Hematopoietic multipotent progenitor cell treated with erythropoietin and hydrocortisone succinate and interleukin-3 and kit ligand, for 8 days (in vitro differentiated cells): Measurements from ENCODE around the gene NUP188.
A peak's percentile ranks its signal among the peaks of the same experiment; 100 is the strongest.
"Not testable (repeated sequence)": the region's sequence is repeated elsewhere in the genome, so short reads cannot be mapped to it uniquely, and the experiment has no call there.

Experiments
- DNase-seq: peaks from one replicate; pipeline ENCODE4 v3.0.0-alpha.2; 2015

Gene NUP188

GRCh38 chr9:128944966-128945365, 2.5 kb upstream of the NUP188 start:
- not testable (repeated sequence) for DNase-seq

DNA sequence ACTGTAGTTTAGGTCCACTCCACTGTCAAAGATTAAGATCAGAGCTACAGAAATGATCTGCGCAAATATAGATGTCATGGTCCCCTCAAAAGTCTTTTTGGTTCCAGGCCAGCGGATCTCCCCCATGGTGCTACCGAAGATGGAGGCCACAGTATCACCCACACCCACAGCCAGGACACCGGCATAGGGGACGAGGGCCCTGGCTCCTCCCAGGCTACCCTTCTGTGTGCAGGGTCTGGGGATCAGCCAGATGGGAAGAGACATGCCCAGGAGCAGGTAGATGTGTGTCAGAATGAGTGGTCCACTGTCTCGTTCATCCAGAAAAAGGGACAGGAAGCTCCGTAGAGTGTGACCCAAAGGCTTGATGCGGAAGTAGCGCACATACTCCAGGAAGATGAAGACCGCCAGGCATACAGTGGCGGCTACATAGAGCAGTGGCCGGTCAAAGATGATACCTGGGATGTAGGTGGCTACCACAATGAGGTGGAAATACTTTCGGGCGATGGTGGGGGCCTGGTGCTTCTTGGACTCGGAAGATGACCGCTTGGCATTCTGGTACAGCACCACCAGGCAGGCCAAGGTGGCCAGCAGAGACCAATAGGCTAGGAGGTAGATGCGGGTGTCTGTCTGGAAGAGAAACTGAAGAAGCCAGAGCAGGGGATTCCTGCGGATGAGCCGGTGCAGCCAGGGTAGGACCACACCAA, 1.5 kb upstream of the NUP188 start:
- no peak for DNase-seq

DNA sequence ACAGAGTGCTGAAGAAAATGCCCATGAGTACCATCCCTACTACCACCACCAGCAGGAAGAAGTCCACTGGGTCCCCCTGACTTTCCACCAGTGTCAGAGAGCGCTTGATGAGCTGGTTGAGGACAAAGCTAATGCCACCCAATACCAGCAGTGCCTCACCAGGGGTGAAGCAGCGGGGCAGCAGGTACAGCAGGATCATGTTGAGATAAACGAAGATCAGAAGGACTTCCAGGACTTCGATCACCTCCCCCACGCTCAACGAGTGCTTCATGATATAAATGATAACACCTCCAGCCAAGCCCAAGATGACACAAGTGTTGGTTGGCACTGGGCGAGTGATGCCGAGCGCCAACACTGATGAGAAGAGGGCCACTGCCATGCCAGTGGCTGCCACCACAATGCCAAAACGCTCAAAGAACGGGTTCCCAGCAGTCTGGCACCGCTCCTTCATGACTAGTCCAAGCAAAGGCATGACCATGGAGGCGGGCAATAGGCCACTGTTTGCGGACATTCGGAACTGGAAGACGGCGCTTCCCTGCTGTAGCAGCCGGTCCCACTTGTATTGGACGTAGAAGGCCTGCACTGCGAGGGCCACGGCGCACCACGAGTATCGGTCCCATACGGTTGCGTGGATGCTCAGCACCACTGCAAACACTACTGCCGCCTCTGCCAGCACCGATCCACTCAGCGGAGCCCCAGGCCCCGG, 775 bp upstream of the NUP188 start:
- peak; percentile 48 for DNase-seq

- no peak for DNase-seq
Measured at GRCh38 chr9:128947277-128947526, 297 bp upstream of the NUP188 start.

GRCh38 chr9:128961403-128961802, 13.9 kb downstream of the NUP188 start:
- not testable (repeated sequence) for DNase-seq

GRCh38 chr9:128969491-128969890, 22.0 kb downstream of the NUP188 start:
- no peak for DNase-seq

GRCh38 chr9:128972956-128973355, 25.5 kb downstream of the NUP188 start:
- DNase-seq, result no peak

DNA sequence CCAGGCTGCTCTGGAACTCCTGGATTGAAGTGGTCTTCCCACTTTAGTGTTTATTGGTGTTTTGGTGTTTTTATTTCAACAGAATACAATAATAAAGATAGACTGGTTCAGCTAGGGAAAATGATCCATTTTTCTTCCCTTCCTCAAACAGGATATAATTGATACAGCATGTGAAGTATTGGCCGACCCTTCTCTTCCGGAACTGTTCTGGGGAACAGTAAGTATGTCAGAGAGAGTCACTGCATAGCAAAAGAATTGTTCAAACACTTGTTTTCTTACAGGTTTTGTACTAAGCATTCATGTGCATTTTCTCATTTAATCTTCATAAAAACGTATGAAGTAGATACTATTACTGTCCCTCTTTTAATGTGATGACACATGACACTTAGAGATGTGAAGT, 31.6 kb downstream of the NUP188 start:
- no peak for DNase-seq

DNA sequence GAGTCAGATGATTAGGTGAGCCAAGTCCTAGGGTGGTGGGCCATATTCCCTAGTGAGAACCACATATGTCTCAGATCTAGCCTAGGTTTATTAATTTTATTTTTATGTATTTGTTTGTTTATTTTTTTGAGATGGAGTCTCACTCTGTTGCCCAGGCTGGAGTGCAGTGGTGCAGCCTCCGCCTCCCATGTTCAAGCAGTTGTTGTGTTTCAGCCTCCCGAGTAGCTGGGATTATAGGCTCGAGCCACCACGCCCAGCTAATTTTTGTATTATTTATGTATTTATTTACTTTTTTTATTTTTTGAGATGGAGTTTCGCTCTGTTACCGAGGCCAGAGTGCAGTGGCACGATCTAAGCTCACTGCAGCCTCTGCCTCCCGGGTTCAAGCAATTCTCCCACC, 36.0 kb downstream of the NUP188 start:
- no peak for DNase-seq

DNA sequence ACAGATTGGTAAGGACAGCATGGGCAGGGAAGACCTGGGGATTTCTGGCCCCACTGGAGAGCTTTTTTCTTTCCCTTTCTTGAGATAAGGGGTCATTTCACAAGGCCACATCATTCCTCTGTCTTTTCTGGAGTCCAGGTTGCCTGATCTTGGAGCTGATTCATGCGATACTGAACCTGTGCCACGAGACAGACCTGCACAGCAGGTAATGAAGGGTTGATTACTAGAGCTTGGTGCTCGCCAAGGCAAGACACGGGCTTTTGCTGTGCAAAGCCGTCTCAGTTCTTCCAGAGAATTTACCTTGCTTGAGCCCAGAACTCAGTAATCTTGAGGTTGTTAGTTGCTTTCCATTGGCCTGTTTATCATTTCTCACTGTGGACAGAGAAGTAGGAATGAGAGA, 39.2 kb downstream of the NUP188 start:
- no peak for DNase-seq

DNA sequence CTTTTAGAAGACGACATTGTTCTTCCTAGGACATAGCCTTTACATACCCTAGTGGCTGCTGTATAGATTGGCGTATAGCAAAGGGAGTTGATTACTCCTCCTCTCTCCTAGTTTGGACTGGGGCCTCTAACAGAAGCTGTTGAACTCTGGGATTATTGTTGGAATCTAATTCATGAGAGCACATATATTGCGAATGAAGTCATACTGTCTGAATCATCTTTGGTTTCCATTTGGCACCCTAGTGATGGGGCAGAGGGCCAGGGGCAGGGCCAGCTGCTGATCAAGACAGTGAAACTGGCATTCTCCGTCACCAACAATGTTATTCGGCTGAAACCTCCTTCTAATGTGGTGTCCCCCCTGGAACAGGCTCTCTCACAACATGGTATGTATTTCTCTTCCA, 40.3 kb downstream of the NUP188 start:
- DNase-seq, result no peak

DNA sequence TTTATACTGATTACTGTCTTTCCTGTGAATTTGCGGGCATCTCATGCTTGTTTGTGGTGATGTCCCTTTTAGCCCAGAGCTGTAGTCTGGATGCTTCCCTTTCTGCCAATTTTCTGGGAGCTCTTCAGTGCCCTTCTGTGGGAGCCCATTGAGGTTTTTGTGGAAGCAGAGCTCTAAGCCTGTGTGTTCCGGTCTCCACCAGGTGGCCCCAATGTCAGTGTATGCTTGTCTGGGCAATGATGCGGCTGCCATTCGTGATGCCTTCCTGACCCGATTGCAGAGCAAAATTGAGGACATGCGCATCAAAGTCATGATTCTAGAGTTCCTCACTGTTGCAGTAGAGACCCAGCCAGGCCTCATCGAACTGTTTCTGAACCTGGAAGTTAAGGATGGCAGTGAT, 45.5 kb downstream of the NUP188 start:
- peak; percentile 31 for DNase-seq

GRCh38 chr9:128995791-128996190, 48.3 kb downstream of the NUP188 start:
- DNase-seq, result no peak

- no peak for DNase-seq
Measured at GRCh38 chr9:128998462-128998861, 51.0 kb downstream of the NUP188 start.

DNA sequence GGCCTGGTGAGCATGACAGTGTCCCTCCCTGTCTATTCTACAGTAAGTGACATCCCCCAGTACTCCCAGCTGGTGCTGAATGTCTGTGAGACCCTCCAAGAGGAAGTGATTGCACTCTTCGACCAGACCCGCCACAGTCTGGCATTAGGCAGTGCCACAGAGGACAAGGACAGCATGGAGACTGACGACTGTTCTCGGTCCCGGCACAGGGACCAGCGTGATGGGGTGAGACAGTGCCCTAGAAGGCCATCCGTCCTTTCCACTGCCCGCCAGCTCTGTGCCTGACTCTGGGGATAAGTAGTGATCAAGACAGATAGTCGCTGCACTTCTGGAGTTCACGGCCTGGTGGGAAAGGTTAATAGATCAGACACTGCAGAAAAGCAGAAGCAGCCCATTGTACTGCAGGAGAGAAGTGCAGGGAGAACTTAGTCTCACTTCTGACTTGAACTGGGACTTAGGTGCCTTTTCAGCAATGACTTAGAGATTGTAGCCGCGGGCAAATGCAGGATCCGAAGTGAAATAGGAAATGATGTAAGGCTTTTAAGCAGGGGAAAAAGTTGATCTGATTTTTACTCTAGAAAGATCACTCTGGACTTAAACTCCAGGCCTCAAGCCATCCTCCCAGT, 52.2 kb downstream of the NUP188 start:
- DNase-seq, result no peak

GRCh38 chr9:129001504-129002325, 54.2 kb downstream of the NUP188 start:
- DNase-seq, result no peak

DNA sequence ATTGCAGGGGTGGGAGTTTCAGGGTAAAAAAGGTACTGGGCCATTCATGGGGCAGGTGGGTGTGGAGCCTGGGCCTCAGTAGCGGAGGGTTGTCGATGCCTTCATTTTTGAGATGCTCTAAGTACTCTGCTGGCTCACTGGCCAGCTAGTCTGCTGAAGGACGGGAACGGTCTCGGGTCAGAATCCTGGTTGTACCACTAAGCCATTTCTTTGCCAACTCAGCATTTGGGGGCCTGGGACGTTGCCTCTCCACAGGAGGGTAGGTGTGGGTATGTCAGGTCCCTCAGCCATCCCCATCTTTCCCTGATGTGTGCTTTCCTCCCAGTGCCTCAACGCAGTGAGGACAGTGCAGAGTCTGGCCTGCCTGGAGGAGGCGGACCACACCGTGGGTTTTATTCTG, 55.5 kb downstream of the NUP188 start:
- DNase-seq, result no peak

DNA sequence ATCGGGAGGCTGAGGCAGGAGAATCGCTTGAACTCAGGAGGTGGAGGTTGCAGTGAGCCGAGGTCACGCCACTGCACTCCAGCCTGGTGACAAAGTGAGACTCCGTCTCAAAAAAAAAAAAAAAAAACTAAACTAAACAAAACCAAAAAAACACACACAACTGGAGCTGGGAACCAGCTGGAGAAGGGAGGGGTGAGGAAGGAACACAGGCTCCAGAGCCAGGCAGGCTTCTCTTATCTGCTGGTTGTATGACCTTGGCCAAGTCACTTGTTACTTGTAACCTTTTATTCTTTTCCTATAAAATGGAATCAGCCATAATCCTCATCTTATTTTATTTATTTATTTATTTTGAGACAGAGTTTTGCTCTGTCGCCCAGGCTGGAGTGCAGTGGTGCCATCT, 56.7 kb downstream of the NUP188 start:
- not testable (repeated sequence) for DNase-seq

DNA sequence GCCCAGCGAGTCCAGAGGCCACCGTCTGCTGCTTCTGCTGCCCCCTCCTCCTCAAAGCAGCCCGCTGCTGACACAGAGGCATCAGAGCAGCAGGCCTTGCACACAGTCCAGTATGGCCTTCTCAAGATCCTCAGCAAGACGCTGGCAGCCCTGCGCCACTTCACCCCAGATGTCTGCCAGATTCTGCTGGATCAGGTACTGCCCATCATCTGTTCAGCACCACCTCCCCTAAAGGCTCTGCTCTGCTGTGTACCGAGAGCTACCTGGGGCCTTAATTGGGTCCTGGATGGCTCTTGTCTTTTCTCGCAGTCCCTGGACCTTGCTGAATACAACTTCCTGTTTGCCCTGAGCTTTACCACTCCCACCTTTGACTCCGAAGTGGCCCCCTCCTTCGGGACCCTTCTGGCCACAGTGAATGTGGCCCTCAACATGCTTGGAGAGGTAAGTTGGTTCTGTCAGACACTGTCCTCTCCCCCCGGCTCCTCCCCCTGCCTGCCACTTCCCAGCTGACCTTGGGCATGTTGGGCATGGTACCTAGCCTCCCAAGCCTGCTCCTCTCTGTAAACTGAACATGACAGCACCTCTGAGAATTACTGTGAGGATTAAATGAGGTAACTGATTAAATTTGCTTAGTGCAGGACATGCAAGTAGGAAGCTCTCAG, 58.0 kb downstream of the NUP188 start:
- DNase-seq, result no peak

DNA sequence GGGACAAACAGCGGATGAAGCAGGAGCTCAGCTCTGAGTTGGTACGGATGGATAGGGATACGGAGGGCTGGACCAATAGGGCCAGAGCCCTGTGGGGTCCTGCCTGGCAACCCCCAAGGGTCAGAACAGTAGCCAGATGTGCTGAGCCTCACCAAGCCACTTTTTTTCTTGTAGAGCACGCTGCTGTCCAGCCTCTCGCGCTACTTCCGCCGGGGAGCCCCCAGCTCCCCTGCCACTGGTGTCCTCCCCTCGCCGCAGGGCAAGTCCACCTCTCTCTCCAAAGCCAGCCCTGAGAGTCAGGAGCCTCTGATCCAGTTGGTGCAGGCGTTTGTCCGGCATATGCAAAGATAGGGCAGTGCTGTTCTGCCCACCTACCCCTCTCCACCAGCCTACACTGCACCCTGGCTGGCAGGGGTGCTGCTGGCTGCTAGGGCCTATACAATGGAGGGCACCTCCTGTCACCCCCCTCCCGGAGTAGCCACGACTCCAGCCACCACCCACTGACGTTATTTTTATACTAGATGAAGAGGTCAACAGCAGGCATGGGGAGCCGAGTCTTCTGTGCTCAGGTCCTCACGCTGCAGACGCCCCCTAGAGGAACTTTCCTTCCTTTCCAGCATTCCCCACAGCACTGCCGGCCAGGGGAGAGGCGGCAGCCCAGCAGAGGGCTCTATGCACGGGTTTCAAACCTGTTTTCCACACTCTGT, 59.0 kb downstream of the NUP188 start:
- DNase-seq, result peak; percentile 79

DNA sequence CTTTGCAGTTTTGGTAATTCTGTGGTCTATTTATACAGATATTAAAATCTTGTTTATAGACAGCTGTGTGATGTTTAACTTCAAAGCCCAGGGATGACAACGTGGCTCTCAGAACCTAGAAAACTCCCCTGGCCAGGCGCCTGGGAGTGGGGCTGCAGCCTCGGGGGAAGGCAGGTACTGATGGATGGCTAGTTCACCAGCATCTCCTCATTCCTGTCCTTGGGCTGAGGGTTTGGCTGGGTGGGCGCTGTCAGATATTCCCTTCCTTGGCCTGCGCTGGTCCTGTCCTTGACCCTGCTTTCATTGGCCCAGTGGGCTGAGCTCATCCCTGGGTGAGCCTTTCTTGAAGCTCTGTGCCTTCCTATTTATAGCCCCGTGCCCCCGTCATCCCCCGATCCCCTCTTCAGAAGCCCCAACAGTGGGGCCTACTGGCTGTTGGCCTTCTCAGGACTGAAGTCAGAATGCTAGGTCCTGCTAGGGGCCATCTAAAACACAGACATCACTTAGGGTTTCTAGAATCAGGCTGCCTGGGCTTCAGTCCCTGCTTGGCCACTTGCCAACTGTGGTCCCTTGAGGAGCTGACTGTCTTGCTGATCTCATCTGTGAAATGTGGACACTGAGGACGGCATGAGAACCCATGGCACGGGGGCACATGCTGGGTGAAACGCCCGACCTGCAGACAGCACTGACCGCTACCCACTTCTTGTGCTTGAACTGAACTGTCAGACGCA, 59.7 kb downstream of the NUP188 start:
- no peak for DNase-seq
